Measurements from ENCODE around the gene CRABP1. TPM values are rescaled to one million over a fixed set of nuclear protein-coding genes. Genes with fewer than 3 reads are reported as not detected.

Gene CRABP1
- total RNA-seq, 1 donor from 2014 or later = 0.30 TPM

DNA sequence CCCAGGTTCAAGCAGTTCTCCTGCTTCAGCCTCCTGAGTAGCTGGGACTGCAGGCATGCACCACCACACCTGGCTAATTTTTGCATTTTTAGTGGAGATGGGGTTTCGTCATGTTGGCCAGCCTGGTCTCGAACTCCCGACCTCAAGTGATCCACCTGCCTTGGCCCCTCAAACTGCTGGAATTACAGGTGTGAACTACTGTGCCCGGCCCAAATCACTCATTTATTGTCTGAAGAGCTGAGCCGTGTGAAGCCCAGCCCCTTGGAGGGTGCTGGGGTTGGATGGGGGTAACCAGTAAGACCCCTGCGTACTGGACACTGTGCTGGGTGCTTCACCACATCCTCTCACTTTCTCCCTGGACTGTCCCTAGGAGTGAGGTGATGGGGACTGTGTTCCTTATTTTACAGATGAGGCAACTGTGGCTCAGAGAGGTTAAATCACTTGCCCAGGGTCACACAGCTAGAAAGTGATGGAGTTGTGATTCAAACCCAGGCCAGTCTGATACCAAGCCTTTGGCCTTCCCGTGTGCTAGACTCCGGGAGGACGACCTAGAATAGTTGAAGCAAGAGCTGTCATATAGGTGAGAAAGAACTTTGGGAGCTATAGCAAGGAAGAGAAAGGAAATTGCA lies 56.1 kb downstream of the CRABP1 start:
- no peak overlapping the region for H3K4me2 ChIP-seq (ENCODE audit: low read length)
- FAIRE-seq (no peak), DNase-seq (ENCODE audit: low read depth) (no peak)
- H2AFZ ChIP-seq (ENCODE audit: low read depth, low read length) = no peak overlapping the region
- Mint-ChIP-seq H3K4me1 (ENCODE audit: low read depth, unreplicated experiment) (no peaks in the 10 kb centered on the region), H3K36me3 (ENCODE audit: low read depth, unreplicated experiment) (no peaks in the 10 kb centered on the region), H3K27me3 (ENCODE audit: low read depth, unreplicated experiment) (peaks cover 18% of the 10 kb centered on the region), H3K4me3 (ENCODE audit: unreplicated experiment) (no peak overlapping the region), H3K27ac (ENCODE audit: unreplicated experiment) (no peak overlapping the region), H3K9me3 (ENCODE audit: unreplicated experiment) (peaks cover under 1% of the 10 kb centered on the region)
- no peak overlapping the region for H3K27ac ChIP-seq (ENCODE audit: low read depth, low read length)
- no peaks in the 10 kb centered on the region for H4K20me1 ChIP-seq (ENCODE audit: insufficient read depth, low read length)
- no peaks in the 10 kb centered on the region for H3K9me3 ChIP-seq (ENCODE audit: insufficient read depth, low read depth, low read length)
- peaks cover 8% of the 10 kb centered on the region for H3K27me3 ChIP-seq (ENCODE audit: insufficient read depth, low read length)
- H3K4me1 ChIP-seq (ENCODE audit: insufficient read depth, low read length) = no peaks in the 10 kb centered on the region
- no peak overlapping the region for H3K9ac ChIP-seq (ENCODE audit: low read length)
- no peak overlapping the region for H3K4me3 ChIP-seq (ENCODE audit: insufficient read depth, low read depth, low read length)
- no peaks in the 10 kb centered on the region for H3K36me3 ChIP-seq (ENCODE audit: insufficient read depth, low read length)
- no peaks in the 10 kb centered on the region for H3K79me2 ChIP-seq (ENCODE audit: insufficient read depth, low read length)
- TF ChIP-seq EZH2 (IDR thresholded peaks at IDR 0.05; ENCODE audit: insufficient read depth, low read length) = no peak
- TF ChIP-seq, protein P1, sequence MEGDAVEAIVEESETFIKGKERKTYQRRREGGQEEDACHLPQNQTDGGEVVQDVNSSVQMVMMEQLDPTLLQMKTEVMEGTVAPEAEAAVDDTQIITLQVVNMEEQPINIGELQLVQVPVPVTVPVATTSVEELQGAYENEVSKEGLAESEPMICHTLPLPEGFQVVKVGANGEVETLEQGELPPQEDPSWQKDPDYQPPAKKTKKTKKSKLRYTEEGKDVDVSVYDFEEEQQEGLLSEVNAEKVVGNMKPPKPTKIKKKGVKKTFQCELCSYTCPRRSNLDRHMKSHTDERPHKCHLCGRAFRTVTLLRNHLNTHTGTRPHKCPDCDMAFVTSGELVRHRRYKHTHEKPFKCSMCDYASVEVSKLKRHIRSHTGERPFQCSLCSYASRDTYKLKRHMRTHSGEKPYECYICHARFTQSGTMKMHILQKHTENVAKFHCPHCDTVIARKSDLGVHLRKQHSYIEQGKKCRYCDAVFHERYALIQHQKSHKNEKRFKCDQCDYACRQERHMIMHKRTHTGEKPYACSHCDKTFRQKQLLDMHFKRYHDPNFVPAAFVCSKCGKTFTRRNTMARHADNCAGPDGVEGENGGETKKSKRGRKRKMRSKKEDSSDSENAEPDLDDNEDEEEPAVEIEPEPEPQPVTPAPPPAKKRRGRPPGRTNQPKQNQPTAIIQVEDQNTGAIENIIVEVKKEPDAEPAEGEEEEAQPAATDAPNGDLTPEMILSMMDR (IDR thresholded peaks at IDR 0.05; ENCODE audit: insufficient read depth, low read depth, low read length) = no peak

DNA sequence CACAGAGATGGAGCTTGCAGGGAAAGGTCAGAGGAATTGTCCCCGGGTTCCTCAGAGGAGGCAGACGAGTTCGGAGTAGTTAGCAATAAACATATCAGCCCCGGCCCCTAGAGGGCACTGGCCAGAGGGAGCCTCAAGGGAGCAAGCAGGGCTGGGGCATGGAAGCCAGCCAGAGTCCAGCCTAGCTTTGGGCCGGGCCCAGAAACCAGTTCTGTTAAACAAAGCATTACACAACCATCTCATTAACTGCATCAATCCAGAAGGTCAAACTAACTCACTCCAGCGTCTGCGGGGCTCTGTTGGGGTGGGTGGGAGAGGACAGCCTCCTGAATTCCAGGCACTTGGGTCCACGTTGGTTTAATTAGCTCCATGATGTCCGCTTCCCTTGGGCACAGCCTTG lies 56.8 kb downstream of the CRABP1 start:
- Histone ChIP-seq H3K27me3 (ENCODE audit: insufficient read depth, low read length) (peaks cover 12% of the 10 kb centered on the region), H3K4me2 (ENCODE audit: low read length) (no peak overlapping the region), H3K9ac (ENCODE audit: low read length) (no peak overlapping the region), H3K4me3 (ENCODE audit: insufficient read depth, low read depth, low read length) (no peak overlapping the region), H3K27ac (ENCODE audit: low read depth, low read length) (no peak overlapping the region), H2AFZ (ENCODE audit: low read depth, low read length) (no peak overlapping the region), H3K4me1 (ENCODE audit: insufficient read depth, low read length) (no peaks in the 10 kb centered on the region), H4K20me1 (ENCODE audit: insufficient read depth, low read length) (no peaks in the 10 kb centered on the region), H3K9me3 (ENCODE audit: insufficient read depth, low read depth, low read length) (no peaks in the 10 kb centered on the region), H3K79me2 (ENCODE audit: insufficient read depth, low read length) (no peaks in the 10 kb centered on the region), H3K36me3 (ENCODE audit: insufficient read depth, low read length) (no peaks in the 10 kb centered on the region)
- Mint-ChIP-seq H3K27ac (ENCODE audit: unreplicated experiment) (no peak overlapping the region), H3K9me3 (ENCODE audit: unreplicated experiment) (no peaks in the 10 kb centered on the region), H3K4me3 (ENCODE audit: unreplicated experiment) (no peak overlapping the region), H3K36me3 (ENCODE audit: low read depth, unreplicated experiment) (no peaks in the 10 kb centered on the region), H3K27me3 (ENCODE audit: low read depth, unreplicated experiment) (peaks cover 17% of the 10 kb centered on the region), H3K4me1 (ENCODE audit: low read depth, unreplicated experiment) (no peaks in the 10 kb centered on the region)
- FAIRE-seq (no peak), DNase-seq (ENCODE audit: low read depth) (no peak)
- TF ChIP-seq EZH2 (IDR thresholded peaks at IDR 0.05; ENCODE audit: insufficient read depth, low read length) = no peak
- TF ChIP-seq, protein P1 (IDR thresholded peaks at IDR 0.05; ENCODE audit: insufficient read depth, low read depth, low read length) = no peak

DNA sequence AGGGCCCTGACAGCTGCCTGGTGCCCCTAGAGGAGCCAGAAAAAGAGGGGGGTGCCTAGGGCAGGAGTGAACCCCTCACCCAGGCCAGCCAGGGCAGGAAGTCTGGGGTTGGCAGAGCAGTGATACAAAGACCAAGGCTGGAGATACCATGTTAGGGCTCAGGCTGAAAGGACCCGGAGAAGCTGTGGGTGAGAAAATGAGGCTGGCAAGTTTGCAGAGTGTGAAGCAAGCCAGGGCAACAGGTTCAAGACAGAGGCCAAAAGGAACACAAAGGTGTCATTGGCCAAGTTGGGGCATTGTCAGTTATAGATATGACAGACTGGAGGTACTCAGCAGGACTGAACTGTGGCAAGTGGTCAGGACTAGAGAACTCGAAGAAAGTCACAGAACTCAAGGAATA lies 57.2 kb downstream of the CRABP1 start:
- H4K20me1 ChIP-seq (ENCODE audit: insufficient read depth, low read length) = no peaks in the 10 kb centered on the region
- FAIRE-seq (no peak), DNase-seq (ENCODE audit: low read depth) (no peak)
- TF ChIP-seq EZH2 (IDR thresholded peaks at IDR 0.05; ENCODE audit: insufficient read depth, low read length) = no peak
- TF ChIP-seq, protein P1 (IDR thresholded peaks at IDR 0.05; ENCODE audit: insufficient read depth, low read depth, low read length) = no peak
- peaks cover 16% of the 10 kb centered on the region for H3K27me3 ChIP-seq (ENCODE audit: insufficient read depth, low read length)
- no peak overlapping the region for H3K4me3 ChIP-seq (ENCODE audit: insufficient read depth, low read depth, low read length)
- Mint-ChIP-seq H3K27ac (ENCODE audit: unreplicated experiment) (no peak overlapping the region), H3K9me3 (ENCODE audit: unreplicated experiment) (no peaks in the 10 kb centered on the region), H3K4me1 (ENCODE audit: low read depth, unreplicated experiment) (no peaks in the 10 kb centered on the region), H3K4me3 (ENCODE audit: unreplicated experiment) (no peak overlapping the region), H3K27me3 (ENCODE audit: low read depth, unreplicated experiment) (peaks cover 17% of the 10 kb centered on the region), H3K36me3 (ENCODE audit: low read depth, unreplicated experiment) (no peaks in the 10 kb centered on the region)
- H2AFZ ChIP-seq (ENCODE audit: low read depth, low read length) = no peak overlapping the region
- no peaks in the 10 kb centered on the region for H3K4me1 ChIP-seq (ENCODE audit: insufficient read depth, low read length)
- no peaks in the 10 kb centered on the region for H3K9me3 ChIP-seq (ENCODE audit: insufficient read depth, low read depth, low read length)
- no peak overlapping the region for H3K9ac ChIP-seq (ENCODE audit: low read length)
- H3K36me3 ChIP-seq (ENCODE audit: insufficient read depth, low read length) = no peaks in the 10 kb centered on the region
- no peaks in the 10 kb centered on the region for H3K79me2 ChIP-seq (ENCODE audit: insufficient read depth, low read length)
- no peak overlapping the region for H3K4me2 ChIP-seq (ENCODE audit: low read length)
- H3K27ac ChIP-seq (ENCODE audit: low read depth, low read length) = no peak overlapping the region
